Vagina (tissue), 2 donors: ENCODE results near the gene LGMN. TPM values are rescaled to one million over a fixed set of nuclear protein-coding genes. Genes with fewer than 3 reads are reported as not detected.
"Not testable (repeated sequence)": the region's sequence is repeated elsewhere in the genome, so short reads cannot be mapped to it uniquely, and the experiment has no call there.

Experiments used
- DNase-seq, 2 donors: peaks; one replicate each; pipeline ENCODE4 v3.0.0-alpha.2; 2017; ENCODE audit errors: extremely low spot score in 2 of 2
- H3K27ac ChIP-seq: fragments of 200-600 bp; sonication (generic); one replicate; pipeline ENCODE4 v1.5.1; 2019
- H3K27me3 ChIP-seq: fragments of 200-600 bp; sonication (generic); one replicate; pipeline ENCODE4 v1.5.1; 2019
- H3K36me3 ChIP-seq, 2 donors: fragments of 200-600 bp; sonication (generic); one replicate each; pipeline ENCODE4 v1.5.1; 2017 to 2019
- H3K4me1 ChIP-seq: fragments of 200-600 bp; sonication (generic); one replicate; pipeline ENCODE4 v1.5.1; 2019
- H3K4me3 ChIP-seq, 2 donors: fragments of 200-600 bp; sonication (generic); 1 replicate in 1 of 2; 2 replicates in 1 of 2; pipeline ENCODE4 v1.5.1; 2016 to 2019
- H3K9me3 ChIP-seq: fragments of 200-600 bp; sonication (generic); one replicate; pipeline ENCODE4 v1.5.1; 2019
- CTCF ChIP-seq, 3 experiments: fragments of 450-650 bp in 2 of 3; fragments of 200-600 bp in 1 of 3; sonication (generic) in 1 of 3; IDR thresholded peaks; one replicate each; pipeline ENCODE4 v1.5.1; 2017 to 2019; ENCODE audit warnings: antibody characterized with exemption in 3 of 3, mild to moderate bottlenecking in 2 of 3, moderate library complexity in 2 of 3
- POLR2A ChIP-seq, 2 donors: fragments of 450-650 bp; IDR thresholded peaks; one replicate each; pipeline ENCODE4 v1.6.1; 2017; ENCODE audit warnings: antibody characterized with exemption in 2 of 2, mild to moderate bottlenecking in 2 of 2, moderate library complexity in 2 of 2
- POLR2AphosphoS5 ChIP-seq, 2 donors: sonication (generic); formaldehyde crosslinking; IDR thresholded peaks; one replicate each; pipeline ENCODE4 v1.9.0; 2017; ENCODE audit warnings: antibody characterized with exemption in 2 of 2, mild to moderate bottlenecking in 2 of 2, low read depth in 1 of 2; ENCODE audit not compliant: insufficient read depth in 1 of 2
- intact Hi-C: fragments of 100-400 bp; cut with DNase I; formaldehyde crosslinking; loops from one replicate; pipeline ENCODE4 v1.15.1; 2023
- total RNA-seq: library from RNA; depleted of rRNA; stranded (reverse); fragments of >200 nt; gene quantifications from one replicate; pipeline ENCODE4 v1.2.3, GENCODE V29; 2016

LGMN gene
- total RNA-seq, 1 donor from 2014 or later, result 61.6 TPM

- H3K27ac ChIP-seq, result no peak overlapping the region
Observed at GRCh38 chr14:92774572-92774971, 26.1 kb upstream of the LGMN start.

DNA sequence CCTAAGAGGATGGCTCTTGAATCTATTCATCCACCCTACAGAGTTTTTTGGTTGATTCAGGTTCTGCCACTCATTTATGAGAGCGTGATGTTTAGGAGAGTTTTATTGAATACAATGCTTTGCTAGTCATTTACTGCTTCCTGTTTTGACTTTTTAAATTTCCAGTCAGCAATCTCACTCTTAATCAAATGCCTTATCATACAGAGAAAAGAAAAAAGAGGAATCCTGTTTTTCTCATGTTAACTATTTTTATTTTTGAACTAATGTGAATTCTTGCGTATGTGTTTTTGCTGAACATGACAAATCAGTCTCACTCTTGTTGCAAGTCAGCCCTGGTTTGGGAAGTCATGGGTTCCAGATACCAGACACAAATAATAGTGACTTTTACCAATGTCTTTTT, 22.1 kb upstream of the LGMN start:
- Histone ChIP-seq H3K27ac (no peak overlapping the region), H3K4me3 (no peak overlapping the region), H3K27me3 (no peaks in the 10 kb centered on the region), H3K36me3 (no peaks in the 10 kb centered on the region), H3K9me3 (no peaks in the 10 kb centered on the region), H3K4me1 (no peaks in the 10 kb centered on the region)
- DNase-seq, result no peak
- TF ChIP-seq POLR2AphosphoS5 (IDR thresholded peaks at IDR 0.05; ENCODE audit: insufficient read depth in 1 of 2, low read depth in 1 of 2) (no peak), CTCF (IDR thresholded peaks at IDR 0.05) (no peak), POLR2A (IDR thresholded peaks at IDR 0.05) (no peak)
- intact Hi-C loops, result no loop called here

More at GRCh38 chr14:92774572-92774971, 26.1 kb upstream of the LGMN start:
- Histone ChIP-seq H3K4me1 (no peaks in the 10 kb centered on the region), H3K9me3 (no peaks in the 10 kb centered on the region), H3K4me3 (no peak overlapping the region), H3K27me3 (no peaks in the 10 kb centered on the region), H3K36me3 (no peaks in the 10 kb centered on the region)
- DNase-seq, result no peak
- intact Hi-C loops, result no loop called here
- TF ChIP-seq CTCF (IDR thresholded peaks at IDR 0.05) (no peak), POLR2AphosphoS5 (IDR thresholded peaks at IDR 0.05; ENCODE audit: insufficient read depth in 1 of 2, low read depth in 1 of 2) (no peak), POLR2A (IDR thresholded peaks at IDR 0.05) (no peak)

- H3K27ac ChIP-seq, result no peak overlapping the region
- no peaks in the 10 kb centered on the region for H3K36me3 ChIP-seq
- no peaks in the 10 kb centered on the region for H3K4me1 ChIP-seq
- no peaks in the 10 kb centered on the region for H3K27me3 ChIP-seq
- H3K9me3 ChIP-seq, result no peaks in the 10 kb centered on the region
- no peak for DNase-seq
- no peak for TF ChIP-seq CTCF (IDR thresholded peaks at IDR 0.05)
- TF ChIP-seq POLR2AphosphoS5 (IDR thresholded peaks at IDR 0.05; ENCODE audit: insufficient read depth in 1 of 2, low read depth in 1 of 2), result no peak
- no peak for TF ChIP-seq POLR2A (IDR thresholded peaks at IDR 0.05)
- intact Hi-C loops, result no loop called here
- no peak overlapping the region for H3K4me3 ChIP-seq
Observed at GRCh38 chr14:92768795-92769194, 20.4 kb upstream of the LGMN start.

GRCh38 chr14:92768236-92768635, 19.8 kb upstream of the LGMN start:
- H3K9me3 ChIP-seq, H3K4me3 ChIP-seq, DNase-seq, H3K36me3 ChIP-seq, H3K27ac ChIP-seq, H3K27me3 ChIP-seq, H3K4me1 ChIP-seq, intact Hi-C loops: not testable (repeated sequence)

DNA sequence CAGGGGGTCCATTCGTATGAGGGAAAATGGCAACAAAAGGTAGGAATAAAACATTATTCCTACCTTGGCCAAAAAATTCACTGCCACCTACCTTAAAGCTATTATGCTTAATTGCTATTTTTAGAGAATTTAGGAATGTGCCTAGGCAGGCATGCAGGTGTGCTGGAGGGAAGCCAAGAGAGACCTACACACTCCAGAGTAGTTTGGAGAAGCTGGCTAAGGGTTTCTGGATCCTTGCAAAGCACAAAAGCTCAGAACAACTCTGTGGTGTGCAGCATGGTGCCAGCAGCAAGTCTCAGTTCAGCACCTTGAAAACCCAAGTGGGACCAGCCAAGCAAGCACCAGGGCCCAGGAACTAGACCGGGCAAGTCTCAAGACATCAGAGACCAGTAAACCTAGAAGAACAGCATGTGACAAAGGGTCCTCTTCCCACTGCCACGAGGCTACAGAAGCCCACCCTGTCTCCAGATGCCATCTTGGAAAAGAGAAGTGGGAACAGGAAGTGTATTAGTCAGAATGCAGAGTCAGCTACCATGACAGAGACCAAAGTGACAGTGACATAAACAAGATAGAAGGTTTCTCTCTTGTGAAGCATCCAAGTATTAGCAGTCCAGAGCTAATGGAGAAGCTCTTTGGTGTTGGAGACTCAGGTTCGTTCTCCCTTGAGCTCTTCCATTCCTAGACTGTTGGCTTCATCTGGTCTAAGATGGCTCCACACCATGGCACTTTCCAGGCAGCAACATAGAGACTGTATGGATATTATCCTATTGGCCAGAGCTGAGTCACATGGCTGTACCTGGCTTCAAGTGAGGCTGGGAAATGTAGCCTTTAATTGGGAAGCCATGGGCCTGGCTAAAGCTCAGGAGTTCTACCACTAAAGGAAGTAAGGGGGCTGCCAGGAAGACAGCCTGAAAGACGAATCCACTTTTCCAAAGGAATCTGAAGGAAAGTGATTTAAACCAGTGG, 15.5 kb upstream of the LGMN start:
- DNase-seq, intact Hi-C loops, H3K9me3 ChIP-seq, H3K4me3 ChIP-seq, H3K27ac ChIP-seq, H3K36me3 ChIP-seq, H3K27me3 ChIP-seq, H3K4me1 ChIP-seq: not testable (repeated sequence)

DNA sequence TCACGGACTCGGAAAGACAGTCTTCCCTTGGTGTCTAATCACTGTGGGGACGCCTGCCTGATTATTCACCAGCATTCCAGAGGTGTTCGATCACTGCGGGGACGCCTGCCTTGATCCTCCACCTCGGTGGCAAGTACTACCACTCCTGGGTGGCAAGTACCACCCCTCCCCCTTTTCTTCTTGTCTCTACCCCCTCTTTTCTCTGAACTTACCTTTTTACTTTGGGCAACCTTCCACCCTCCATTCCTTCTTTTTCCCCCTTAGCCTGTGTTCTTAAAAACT, 12.0 kb upstream of the LGMN start:
- TF ChIP-seq POLR2AphosphoS5 (IDR thresholded peaks at IDR 0.05; ENCODE audit: insufficient read depth in 1 of 2, low read depth in 1 of 2), result no peak
- TF ChIP-seq POLR2A (IDR thresholded peaks at IDR 0.05), result no peak
- no peak for TF ChIP-seq CTCF (IDR thresholded peaks at IDR 0.05)
- H3K36me3 ChIP-seq, result no peaks in the 10 kb centered on the region
- no peaks in the 10 kb centered on the region for H3K9me3 ChIP-seq
- intact Hi-C loops, result no loop called here
- no peak overlapping the region for H3K27ac ChIP-seq
- H3K27me3 ChIP-seq, result no peaks in the 10 kb centered on the region
- no peak overlapping the region for H3K4me3 ChIP-seq
- H3K4me1 ChIP-seq, result no peaks in the 10 kb centered on the region
- DNase-seq, result no peak
